Muscle of arm (tissue), 12 donors: ENCODE measurements around the gene ELK3. TPM values are rescaled to one million over a fixed set of nuclear protein-coding genes. Genes with fewer than 3 reads are reported as not detected.
A peak's percentile ranks its signal among the peaks of the same experiment; 100 is the strongest.

Experiments used
- DNase-seq: peaks from one replicate; pipeline ENCODE4 v3.0.0-alpha.2; 2013
- polyA plus RNA-seq, 12 donors: library from polyadenylated mRNA; unstranded; fragments of 120-200 nt; gene quantifications; one replicate each; pipeline ENCODE4 v1.2.1, GENCODE V29; 2013; ENCODE audit not compliant: insufficient read length in 12 of 12

Gene ELK3
- polyA plus RNA-seq, 12 donors = 34.4 to 64.2 (median 39.1) TPM; not detected in 1

DNA sequence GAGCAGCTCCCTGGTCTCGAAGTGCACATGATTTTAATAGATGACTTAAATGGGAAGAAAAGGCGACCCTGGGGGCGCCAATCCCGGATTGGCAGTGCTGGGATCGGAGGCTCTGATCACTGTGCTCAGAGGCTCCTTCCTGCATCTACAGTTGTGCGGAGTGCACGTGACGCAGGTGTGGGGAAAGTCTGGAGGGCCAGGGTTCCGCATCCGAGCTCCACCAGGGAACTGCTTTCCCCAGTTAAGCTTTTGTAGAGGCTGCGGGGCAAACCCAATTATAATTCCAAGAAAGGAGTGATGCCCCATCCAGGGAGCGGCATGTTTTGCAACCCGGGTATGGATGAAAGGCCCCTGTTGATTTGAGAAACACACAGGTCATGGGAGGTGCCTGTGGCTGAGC, 36.5 kb downstream of the ELK3 start:
- DNase-seq = no peak

GRCh38 chr12:96233168-96233567, 39.0 kb downstream of the ELK3 start:
- no peak for DNase-seq

- peak; percentile 89 for DNase-seq
Observed at GRCh38 chr12:96233939-96234461, 39.8 kb downstream of the ELK3 start.

DNA sequence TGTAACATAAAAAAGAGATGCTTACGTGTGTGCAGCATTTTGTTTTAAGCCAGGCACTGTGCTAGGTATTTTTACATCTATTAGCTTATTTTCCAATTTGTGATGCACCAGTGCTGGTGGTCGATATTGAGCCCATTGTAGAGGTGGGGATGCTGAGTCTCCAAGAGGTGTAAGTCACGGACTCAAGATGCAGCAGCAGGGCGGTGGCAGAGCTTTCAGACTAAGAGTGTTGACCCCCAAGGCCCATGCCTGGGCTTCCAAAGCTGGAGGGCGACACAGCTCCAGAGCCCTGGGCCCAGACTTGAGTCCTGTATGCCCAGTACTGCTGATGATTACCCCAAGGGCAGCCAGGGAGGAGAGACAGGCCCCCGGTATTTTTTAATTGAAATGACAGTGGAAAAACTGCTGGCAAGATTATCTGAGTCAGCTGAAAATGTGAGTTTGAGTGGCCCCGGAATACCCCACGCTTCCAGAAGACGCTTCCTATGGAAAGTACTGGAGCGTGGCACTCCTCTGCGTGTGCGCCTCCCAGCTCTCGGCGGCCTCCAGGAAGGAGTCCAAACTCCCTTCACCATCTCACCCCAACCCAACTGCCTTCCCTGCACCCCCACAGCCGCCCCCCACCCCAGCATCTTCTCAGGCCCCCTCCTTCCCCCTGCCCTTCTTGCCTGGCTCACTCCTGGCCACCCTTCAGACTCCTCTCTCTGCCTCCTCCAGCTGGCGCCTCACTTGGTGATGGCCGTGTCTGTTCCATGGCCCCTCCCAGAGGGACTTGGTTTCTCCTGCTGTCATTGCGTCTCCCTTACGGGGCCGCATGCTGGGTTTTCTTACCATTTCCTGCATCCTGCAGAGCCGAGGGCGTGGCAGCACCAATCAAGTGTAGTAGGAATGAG, 40.7 kb downstream of the ELK3 start:
- DNase-seq = no peak

GRCh38 chr12:96235484-96235826, 41.3 kb downstream of the ELK3 start:
- no peak for DNase-seq

DNA sequence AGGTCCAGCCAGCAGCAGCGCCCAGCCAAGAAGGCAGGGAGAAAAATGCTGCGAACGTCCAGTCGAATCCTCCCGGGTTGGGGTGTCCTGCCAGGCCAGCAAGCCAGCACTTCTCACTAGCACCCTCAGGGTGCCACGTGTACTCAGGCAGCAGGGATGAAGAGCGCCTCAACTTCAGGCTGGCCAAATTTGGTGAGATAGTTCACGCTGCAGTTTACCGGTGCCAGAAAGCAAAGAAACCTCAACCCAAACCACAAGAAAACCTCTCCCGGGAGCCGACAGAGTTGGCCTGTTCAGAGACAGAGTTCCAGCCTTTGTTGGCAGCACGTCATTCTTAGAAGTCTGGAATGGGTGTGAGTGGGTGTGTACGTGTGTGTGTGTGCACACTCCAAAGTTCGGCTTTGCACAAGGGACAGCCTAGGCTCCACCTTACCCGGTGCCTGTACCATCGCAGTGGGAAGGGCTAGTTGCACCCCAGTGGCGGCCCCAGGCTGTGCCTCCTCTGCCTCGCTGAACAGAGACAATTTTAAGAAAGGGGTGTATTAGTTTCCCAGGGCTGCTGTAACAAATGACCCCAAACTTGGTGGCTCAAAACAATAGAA, 42.1 kb downstream of the ELK3 start:
- no peak for DNase-seq

DNA sequence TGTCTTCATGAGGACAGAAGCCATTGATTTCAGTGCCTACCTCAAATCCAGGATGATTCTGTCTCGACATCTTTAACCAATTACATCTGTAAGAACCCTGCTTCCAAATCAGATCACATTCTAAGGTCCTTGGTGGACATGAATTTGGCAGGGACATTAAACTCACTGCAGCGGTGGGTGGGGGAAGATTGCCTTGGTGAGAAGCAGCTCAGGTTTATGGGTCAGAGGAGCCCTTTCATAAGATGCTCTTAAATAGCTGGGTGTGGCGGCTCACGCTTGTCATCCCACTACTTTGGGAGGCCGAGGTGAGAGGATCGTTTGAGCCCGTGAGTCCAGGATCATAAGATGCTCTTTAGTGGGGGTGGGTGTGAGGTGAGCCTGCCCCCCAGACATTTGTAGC, 42.9 kb downstream of the ELK3 start:
- no peak for DNase-seq

DNA sequence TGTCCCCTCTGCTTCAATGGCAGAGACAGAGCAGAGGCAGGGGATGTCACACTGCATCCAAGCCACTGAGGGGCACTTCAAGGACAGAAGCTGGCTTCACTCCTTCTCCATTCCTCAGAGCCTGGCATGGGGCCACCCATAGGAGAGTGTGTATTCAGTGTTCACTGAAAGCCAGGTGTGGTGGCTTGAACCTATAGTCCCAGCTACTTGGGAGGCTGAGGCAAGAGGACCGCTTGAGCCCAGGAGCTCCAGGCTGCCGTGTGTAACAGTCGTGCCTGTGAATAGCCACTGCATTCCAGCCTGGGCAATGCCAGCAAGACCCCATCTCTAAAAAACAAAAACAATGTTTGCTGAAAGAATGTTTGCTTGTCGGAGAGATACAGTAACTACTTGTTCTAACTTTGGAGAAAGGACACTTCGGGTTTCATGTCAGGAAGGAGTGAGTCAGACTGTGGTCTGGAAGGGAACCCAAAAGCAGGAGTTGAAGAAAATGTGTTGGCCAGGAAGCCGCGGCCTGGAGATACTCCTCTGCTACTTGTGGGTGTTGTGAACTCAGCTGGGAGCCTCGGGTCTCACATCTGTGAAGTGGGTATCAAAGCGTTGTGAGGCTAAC, 43.4 kb downstream of the ELK3 start:
- no peak for DNase-seq

DNA sequence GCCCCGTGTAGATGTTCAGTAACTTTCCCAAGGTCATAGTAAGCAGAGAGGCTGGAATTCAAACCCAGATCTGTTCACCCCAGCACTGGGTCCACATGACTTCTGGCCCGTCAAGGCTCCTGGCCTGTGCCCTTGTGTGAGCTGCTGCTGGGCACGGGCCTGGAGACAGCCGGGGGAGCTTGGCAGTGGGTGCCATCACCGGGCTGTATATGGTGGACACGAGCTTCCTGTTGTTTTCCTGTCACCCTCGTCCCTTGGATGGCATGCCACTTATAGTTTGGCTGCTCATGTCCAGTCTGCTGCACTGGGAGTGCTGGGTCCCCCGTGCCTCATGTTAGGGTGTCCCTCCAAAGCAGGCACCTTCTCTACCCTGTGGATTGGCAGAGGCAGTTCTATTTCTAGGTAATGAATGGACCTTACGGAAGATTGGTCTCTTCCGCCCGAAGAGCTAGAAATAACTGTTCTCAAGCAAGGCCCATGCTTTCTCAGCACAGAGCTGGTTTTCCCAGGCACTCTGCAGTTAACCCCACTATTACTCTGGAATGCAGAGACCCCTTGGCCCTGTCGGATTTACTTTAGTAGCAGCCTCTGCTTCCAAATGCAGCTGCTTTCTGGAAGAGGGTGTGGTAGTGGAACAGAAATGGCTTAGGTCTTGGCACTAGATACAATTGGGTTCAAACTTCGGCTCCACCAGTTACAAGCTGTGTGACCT, 44.3 kb downstream of the ELK3 start:
- no peak for DNase-seq

GRCh38 chr12:96239711-96240635, 45.8 kb downstream of the ELK3 start:
- no peak for DNase-seq

DNA sequence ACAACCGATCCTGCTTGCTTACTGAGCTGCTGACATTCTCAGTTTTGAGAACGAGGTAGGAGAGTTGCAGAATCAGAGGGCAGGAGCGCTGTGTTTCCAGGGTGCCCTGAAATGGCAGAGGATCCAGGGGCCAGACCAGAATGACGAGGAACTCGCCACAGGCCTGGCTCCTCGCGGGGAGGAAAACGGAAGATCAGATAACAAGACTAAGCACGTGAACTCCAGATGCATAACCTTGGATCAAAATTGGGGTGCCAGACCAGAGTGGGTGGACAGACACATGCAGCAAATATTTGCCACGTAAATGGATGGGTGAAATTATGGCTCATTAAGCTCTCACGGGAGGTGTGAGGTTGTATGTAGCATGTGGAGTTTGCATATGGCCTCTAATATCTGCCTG, 46.5 kb downstream of the ELK3 start:
- DNase-seq = no peak

DNA sequence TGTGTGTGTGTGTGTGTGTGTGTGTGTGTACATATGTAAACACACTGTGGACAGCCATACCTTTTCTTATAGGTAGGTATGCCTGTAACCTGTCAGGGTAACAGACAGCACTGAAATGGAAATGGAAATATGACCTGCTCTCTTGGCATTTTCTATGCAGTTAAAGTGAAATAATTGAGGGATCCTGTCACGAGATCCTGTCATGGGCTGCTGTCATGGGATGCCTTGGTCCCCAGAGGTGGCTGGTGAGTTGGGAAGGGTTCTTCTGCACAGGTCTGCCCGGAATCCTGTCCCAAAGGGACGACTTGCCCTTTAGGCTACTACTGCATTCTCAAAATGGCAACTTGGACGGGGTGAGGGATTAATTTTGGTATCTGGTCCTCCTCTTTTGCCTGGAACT, 47.3 kb downstream of the ELK3 start:
- no peak for DNase-seq

- no peak for DNase-seq
Observed at GRCh38 chr12:96241846-96242256, 47.7 kb downstream of the ELK3 start.

GRCh38 chr12:96242597-96242996, 48.4 kb downstream of the ELK3 start:
- DNase-seq = no peak

GRCh38 chr12:96244826-96245225, 50.7 kb downstream of the ELK3 start:
- DNase-seq = no peak

DNA sequence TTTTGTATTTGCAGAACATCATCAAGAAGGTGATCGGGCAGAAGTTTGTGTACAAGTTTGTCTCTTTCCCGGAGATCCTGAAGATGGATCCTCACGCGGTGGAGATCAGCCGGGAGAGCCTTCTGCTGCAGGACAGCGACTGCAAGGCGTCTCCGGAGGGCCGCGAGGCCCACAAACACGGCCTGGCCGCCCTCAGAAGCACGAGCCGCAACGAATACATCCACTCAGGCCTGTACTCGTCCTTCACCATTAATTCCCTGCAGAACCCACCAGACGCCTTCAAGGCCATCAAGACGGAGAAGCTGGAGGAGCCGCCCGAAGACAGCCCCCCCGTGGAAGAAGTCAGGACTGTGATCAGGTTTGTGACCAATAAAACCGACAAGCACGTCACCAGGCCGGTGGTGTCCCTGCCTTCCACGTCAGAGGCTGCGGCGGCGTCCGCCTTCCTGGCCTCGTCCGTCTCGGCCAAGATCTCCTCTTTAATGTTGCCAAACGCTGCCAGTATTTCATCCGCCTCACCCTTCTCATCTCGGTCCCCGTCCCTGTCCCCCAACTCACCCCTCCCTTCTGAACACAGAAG, 52.8 kb downstream of the ELK3 start:
- DNase-seq = no peak

DNA sequence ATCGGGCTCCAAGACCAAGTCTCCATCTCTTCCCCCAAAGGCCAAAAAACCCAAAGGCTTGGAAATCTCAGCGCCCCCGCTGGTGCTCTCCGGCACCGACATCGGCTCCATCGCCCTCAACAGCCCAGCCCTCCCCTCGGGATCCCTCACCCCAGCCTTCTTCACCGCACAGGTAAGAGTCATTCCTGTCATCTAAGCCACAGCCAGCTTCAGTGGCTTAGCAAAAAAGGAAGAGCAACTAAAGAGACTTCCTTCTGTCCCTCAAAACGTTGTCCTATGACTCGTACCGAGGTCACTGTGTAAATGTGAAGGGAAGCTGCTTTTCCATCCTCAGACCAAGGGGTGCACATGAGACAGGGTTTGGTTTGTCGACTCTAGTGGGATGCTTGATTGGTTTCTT, 53.4 kb downstream of the ELK3 start:
- no peak for DNase-seq

DNA sequence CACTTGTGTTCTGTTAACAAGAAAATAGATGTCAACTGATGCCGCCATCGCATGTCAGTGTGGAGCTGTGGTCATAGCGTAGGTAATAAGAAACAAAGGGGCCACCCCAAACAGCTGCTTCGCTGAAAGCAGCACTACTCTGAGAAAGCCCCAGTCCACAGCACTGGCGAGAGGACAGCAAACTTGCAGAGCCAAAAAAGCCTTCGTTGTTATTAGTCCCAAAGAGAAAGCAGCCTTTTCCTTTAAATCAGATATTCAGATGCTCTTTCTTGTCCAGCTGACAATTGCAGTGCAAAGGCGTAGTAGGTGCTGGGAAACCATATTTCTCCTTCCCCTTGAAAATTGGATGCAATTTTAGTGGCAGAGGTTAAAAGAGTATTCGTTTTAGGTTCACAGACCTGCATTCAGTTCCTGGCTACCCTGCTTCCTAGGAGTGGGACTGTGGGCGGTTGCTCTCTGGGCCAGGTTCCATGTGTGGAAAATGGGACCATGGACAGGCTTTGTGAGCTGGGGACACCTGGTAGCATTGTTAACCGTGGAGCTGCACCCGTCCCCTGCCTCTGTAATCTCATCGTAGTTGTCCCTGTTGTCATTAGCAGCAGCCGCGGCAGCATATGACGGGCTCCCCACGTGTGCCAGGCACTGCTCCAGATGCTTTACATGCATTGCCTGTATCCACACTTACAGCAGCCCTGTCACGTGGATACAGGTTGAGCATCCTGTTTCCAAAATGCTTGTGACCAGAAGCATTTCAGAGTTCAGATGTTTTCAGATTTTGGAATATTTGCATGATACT, 54.2 kb downstream of the ELK3 start:
- DNase-seq = no peak

- DNase-seq = no peak
Observed at GRCh38 chr12:96249196-96250118, 55.3 kb downstream of the ELK3 start.
